Measurements from ENCODE around the gene KRTAP4-16.

- TF ChIP-seq CTCF (IDR thresholded peaks at IDR 0.05) = no peak
- TF ChIP-seq POLR2AphosphoS5 (IDR thresholded peaks at IDR 0.05) = no peak
- TF ChIP-seq POLR2A (IDR thresholded peaks at IDR 0.05) = no peak
These were observed 34.7 kb downstream of the KRTAP4-16 start for GRCh38 chr17:41067281-41067680.

All from stomach (tissue), 4 donors.